Left lung (tissue), 14 donors: Measurements from ENCODE around the gene RIMBP3C. TPM values are rescaled to one million over a fixed set of nuclear protein-coding genes. Genes with fewer than 3 reads are reported as not detected.
"Not testable (repeated sequence)": the region's sequence is repeated elsewhere in the genome, so short reads cannot be mapped to it uniquely, and the experiment has no call there.

Experiments
- ATAC-seq: fragments of 200-7000 bp; cut with Tn5 transposase; one replicate; pipeline ENCODE4 v1.9.1; 2020; ENCODE audit warnings: moderate library complexity
- DNase-seq, 4 donors: peaks; one replicate each; pipeline ENCODE4 v3.0.0-alpha.2; 2013 to 2020
- H3K27ac ChIP-seq, 2 donors: fragments of 200-600 bp; sonication (generic) in 1 of 2; one replicate each; pipeline versions ENCODE4 v1.5.0 to v1.8.0; 2020 to 2021
- H3K27me3 ChIP-seq, 2 donors: fragments of 200-600 bp; sonication (generic) in 1 of 2; one replicate each; pipeline versions ENCODE4 v1.5.0 to v1.8.0; 2020 to 2021
- H3K36me3 ChIP-seq, 2 donors: fragments of 200-600 bp; sonication (generic) in 1 of 2; one replicate each; pipeline versions ENCODE4 v1.5.0 to v1.8.0; 2020 to 2021
- H3K4me1 ChIP-seq, 2 donors: fragments of 200-600 bp; one replicate each; pipeline ENCODE4 v1.8.0; 2021
- H3K4me3 ChIP-seq, 2 donors: fragments of 200-600 bp; sonication (generic) in 1 of 2; one replicate each; pipeline versions ENCODE4 v1.5.0 to v1.8.0; 2020 to 2021; ENCODE audit warnings: mild to moderate bottlenecking in 1 of 2
- H3K9me3 ChIP-seq, 2 donors: fragments of 200-600 bp; sonication (generic) in 1 of 2; one replicate each; pipeline versions ENCODE4 v1.5.0 to v1.8.0; 2020 to 2021
- intact Hi-C, 2 donors: fragments of 100-400 bp; cut with DNase I; formaldehyde crosslinking; loops; one replicate each; pipeline versions ENCODE4 v1.11.2 to v1.14.2; 2022
- long read RNA-seq, 12 donors: library from polyadenylated mRNA in 2 of 12; unstranded in 2 of 12; transcript quantifications; one replicate each; pipeline ENCODE4 v2.0.0 and lab custom pipeline, GENCODE V29; 2019 to 2026
- polyA plus RNA-seq, 6 donors: library from polyadenylated mRNA; unstranded; fragments of 120-200 nt; gene quantifications; one replicate each; pipeline ENCODE4 v1.2.1, GENCODE V29; 2013; ENCODE audit not compliant: insufficient read length in 6 of 6
- total RNA-seq, 2 donors: library from RNA; stranded (reverse); fragmentation: NEBNext Ultra II Directional; extraction: Animal tissue kit (Norgen Biotek cat#: 25700); gene quantifications; one replicate each; pipeline ENCODE4 v1.2.1, GENCODE V29; 2021
- TF ChIP-seq, protein P1 (sequence below), 2 donors: fragments of 200-600 bp; sonication (generic) in 1 of 2; IDR thresholded peaks; one replicate each; pipeline versions ENCODE4 v1.5.0 to v1.8.0; 2021; ENCODE audit warnings: antibody characterized with exemption in 2 of 2
- donor health status: DM: no; HTN: yes; CAD: no.
- donor health status: DM: no; HTN: no; CAD: no.

Gene RIMBP3C, protein sequence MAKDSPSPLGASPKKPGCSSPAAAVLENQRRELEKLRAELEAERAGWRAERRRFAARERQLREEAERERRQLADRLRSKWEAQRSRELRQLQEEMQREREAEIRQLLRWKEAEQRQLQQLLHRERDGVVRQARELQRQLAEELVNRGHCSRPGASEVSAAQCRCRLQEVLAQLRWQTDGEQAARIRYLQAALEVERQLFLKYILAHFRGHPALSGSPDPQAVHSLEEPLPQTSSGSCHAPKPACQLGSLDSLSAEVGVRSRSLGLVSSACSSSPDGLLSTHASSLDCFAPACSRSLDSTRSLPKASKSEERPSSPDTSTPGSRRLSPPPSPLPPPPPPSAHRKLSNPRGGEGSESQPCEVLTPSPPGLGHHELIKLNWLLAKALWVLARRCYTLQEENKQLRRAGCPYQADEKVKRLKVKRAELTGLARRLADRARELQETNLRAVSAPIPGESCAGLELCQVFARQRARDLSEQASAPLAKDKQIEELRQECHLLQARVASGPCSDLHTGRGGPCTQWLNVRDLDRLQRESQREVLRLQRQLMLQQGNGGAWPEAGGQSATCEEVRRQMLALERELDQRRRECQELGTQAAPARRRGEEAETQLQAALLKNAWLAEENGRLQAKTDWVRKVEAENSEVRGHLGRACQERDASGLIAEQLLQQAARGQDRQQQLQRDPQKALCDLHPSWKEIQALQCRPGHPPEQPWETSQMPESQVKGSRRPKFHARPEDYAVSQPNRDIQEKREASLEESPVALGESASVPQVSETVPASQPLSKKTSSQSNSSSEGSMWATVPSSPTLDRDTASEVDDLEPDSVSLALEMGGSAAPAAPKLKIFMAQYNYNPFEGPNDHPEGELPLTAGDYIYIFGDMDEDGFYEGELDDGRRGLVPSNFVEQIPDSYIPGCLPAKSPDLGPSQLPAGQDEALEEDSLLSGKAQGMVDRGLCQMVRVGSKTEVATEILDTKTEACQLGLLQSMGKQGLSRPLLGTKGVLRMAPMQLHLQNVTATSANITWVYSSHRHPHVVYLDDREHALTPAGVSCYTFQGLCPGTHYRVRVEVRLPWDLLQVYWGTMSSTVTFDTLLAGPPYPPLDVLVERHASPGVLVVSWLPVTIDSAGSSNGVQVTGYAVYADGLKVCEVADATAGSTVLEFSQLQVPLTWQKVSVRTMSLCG (N-terminal part only)
- total RNA-seq (under 1 TPM; 0.17 to 0.31 TPM), polyA plus RNA-seq (under 1 TPM in 5 of 6 donors, not detected in 1; 0.11 to 0.30 (median 0.13) TPM)
- long read RNA-seq, donor 1, full-length matches to known transcripts: 1 of 1 reads
- long read RNA-seq, donor 1, partial matches to known transcripts: 0 of 1 reads
- long read RNA-seq, donor 1, other reads (novel, unspliced or antisense): 0 of 1 reads
- long read RNA-seq, donor 2: 0 reads
- long read RNA-seq, donor 3: 0 reads
- long read RNA-seq, donor 4: 0 reads
- long read RNA-seq, donor 5: 0 reads
- long read RNA-seq, donor 6: 0 reads
- long read RNA-seq, donor 7, partial matches to known transcripts: 50 of 50 reads
- long read RNA-seq, donor 7, other reads (novel, unspliced or antisense): 0 of 50 reads
- long read RNA-seq, donor 8: 0 reads
- long read RNA-seq, donor 9: 0 reads
- long read RNA-seq, donor 10: 0 reads
- long read RNA-seq, donor 11: 0 reads
- long read RNA-seq, donor 12: 0 reads

DNA sequence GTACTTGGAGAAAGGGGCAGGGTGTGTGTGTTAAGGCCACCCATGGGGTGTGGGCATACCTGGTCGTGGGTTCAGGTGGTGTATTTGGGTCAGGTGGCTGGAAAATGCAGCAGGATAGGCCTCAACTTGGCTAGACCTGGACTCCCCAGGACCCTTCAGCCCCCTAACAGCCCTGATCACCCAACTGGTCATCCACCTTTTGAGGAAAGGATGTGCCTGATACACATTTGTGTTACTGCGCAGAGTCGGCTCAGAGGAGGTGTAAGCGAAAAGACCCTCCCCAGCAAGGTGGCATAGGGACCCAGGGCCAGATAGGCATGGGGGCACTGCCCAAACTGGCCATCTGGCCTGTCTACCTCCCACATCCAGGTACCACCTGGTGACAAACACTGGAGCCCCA, at the start of gene RIMBP3C:
Gene RIMBP3C (minus strand): TSS at position 101 of the 400 bp plus-strand sequence. CDS start 485 bp downstream, outside the sequence.
- not testable (repeated sequence) for ATAC-seq

DNA sequence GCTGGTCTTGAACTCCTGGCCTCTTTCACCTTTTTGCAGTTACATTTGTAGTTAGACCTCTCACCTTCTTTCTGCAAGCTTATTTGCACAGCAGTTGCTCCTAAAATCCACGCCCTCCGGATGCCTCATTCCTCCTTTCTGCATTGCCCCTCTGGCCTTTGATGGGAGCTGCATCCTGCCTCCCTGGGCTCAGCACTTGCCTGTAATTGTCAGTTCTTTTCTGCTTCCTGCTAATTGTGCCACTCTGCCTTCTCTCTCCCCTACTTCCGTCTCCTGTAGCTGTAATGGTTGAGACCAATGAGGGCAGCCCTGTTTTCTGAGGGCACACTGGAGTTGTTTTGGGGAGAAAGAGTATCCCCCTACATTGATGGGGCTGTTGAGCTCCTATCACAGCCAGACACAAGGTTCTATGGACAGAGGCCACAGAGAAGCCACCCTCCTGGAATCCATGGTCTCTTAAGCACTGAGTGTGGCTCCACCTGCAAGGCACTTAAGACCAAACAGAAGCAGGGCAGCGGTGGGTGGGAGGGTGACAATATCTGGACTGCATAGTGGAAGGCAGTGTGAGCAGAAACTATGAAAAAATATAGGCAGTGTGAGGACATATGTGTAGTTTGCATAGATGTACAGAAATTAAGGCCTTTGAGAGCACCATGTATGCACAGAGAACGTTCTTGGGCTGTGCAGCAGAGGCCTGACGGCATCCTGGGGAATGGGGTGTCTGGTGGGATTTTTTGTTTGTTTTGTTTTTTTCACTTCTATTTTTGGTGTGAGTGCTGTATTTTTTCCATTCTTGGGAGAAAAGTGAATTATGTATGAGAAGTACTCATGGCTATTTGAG, 48.0 kb upstream of the RIMBP3C start:
- peaks cover 3 to 8% of the 10 kb centered on the region in 2 donors for H3K4me1 ChIP-seq
- H3K27ac ChIP-seq: no peak overlapping the region
- peaks cover 0 to 44% of the 10 kb centered on the region in 2 donors for H3K36me3 ChIP-seq
- no peaks in the 10 kb centered on the region for H3K27me3 ChIP-seq
- H3K9me3 ChIP-seq: no peaks in the 10 kb centered on the region
- ATAC-seq (no peak), DNase-seq (no peak)
- intact Hi-C loops: no loop called here
- no peak overlapping the region for H3K4me3 ChIP-seq
- TF ChIP-seq, protein P1, sequence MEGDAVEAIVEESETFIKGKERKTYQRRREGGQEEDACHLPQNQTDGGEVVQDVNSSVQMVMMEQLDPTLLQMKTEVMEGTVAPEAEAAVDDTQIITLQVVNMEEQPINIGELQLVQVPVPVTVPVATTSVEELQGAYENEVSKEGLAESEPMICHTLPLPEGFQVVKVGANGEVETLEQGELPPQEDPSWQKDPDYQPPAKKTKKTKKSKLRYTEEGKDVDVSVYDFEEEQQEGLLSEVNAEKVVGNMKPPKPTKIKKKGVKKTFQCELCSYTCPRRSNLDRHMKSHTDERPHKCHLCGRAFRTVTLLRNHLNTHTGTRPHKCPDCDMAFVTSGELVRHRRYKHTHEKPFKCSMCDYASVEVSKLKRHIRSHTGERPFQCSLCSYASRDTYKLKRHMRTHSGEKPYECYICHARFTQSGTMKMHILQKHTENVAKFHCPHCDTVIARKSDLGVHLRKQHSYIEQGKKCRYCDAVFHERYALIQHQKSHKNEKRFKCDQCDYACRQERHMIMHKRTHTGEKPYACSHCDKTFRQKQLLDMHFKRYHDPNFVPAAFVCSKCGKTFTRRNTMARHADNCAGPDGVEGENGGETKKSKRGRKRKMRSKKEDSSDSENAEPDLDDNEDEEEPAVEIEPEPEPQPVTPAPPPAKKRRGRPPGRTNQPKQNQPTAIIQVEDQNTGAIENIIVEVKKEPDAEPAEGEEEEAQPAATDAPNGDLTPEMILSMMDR (IDR thresholded peaks at IDR 0.05): no peak

More for the DNA sequence above, at the start of gene RIMBP3C:
- H3K27me3 ChIP-seq, H3K9me3 ChIP-seq, H3K4me1 ChIP-seq, H3K36me3 ChIP-seq, DNase-seq, H3K27ac ChIP-seq, H3K4me3 ChIP-seq, intact Hi-C loops: not testable (repeated sequence)

DNA sequence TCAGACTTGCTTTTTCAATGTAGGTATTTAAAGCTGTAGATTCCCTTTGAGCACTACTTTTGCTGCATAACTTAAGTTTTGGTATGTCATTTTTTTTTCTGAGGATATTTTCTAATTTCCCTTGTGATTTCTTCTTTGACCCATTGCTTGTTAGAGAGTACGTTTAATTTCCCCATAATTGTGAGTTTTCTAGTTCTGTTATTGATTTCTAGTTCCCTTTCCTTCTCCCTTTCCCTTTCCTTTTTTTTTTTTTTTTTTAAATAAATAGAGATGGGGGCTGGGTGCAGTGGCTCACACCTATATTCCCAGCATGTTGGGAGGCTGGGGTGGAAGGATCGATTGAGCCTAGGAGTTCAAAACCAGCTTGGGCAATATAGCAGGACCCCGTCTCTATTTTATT, 47.0 kb upstream of the RIMBP3C start:
- intact Hi-C loops: no loop called here
- Histone ChIP-seq H3K4me3 (no peak overlapping the region), H3K9me3 (no peaks in the 10 kb centered on the region), H3K4me1 (peaks cover 0 to 3% of the 10 kb centered on the region in 2 donors), H3K27me3 (no peaks in the 10 kb centered on the region), H3K27ac (no peak overlapping the region), H3K36me3 (peaks cover 0 to 54% of the 10 kb centered on the region in 2 donors)
- TF ChIP-seq, protein P1 (IDR thresholded peaks at IDR 0.05): no peak
- DNase-seq: no peak
- no peak for ATAC-seq

DNA sequence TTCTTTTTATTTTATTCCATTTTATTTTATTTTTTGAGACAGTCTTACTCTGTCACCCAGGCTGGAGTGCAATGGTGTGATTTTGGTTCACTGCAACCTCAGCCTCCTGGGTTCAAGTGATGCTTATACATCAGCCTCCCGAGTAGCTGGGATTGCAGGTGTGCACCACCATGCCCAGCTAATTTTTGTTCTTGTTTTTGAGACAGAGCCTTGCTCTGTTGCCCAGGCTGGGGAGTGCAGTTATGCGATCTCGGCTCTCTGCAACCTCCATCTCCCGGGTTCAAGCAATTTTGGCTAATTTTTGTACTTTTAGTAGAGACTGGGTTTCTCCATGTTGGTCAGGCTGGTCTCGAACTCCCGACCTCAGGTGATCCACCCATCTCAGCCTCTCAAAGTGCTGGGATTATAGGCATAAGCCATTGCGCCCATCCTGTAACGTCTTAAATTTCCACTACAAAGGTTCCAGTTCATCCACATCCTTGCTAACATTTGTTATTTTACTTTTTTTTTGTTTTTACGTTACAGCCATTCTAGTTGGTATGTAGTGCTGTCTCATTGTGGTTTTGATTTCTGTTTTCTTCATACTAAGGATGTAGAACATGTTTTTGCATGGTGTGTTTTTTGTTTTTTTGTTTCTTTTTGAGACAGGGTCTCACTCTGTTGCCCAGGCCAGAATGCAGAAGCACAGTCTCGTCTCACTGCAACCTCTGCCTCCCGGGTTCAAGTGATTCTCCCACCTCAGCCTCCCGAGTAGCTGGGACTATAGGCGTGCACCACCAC, 45.3 kb upstream of the RIMBP3C start:
- ATAC-seq, H3K27me3 ChIP-seq, H3K9me3 ChIP-seq, H3K4me3 ChIP-seq, DNase-seq, intact Hi-C loops, H3K4me1 ChIP-seq, H3K27ac ChIP-seq: not testable (repeated sequence)
- H3K36me3 ChIP-seq: peaks cover 0 to 56% of the 10 kb centered on the region in 2 donors
